Large intestine (tissue), 3 donors: Measurements from ENCODE around the gene ACSM3. TPM values are rescaled to one million over a fixed set of nuclear protein-coding genes. Genes with fewer than 3 reads are reported as not detected.

Source experiments
- DNase-seq, 2 donors: peaks; one replicate each; pipeline versions ENCODE4 v3.0.0 to v3.0.0-alpha.2; 2013
- H3K27ac ChIP-seq: one replicate; pipeline ENCODE4 v1.5.1; 2013; ENCODE audit warnings: low read length
- H3K27me3 ChIP-seq: 2 replicates; pipeline ENCODE4 v1.6.1; 2013; ENCODE audit warnings: low read length; ENCODE audit not compliant: control insufficient read depth, insufficient read depth
- H3K36me3 ChIP-seq: 2 replicates; pipeline ENCODE4 v1.6.1; 2013; ENCODE audit warnings: low read length; ENCODE audit not compliant: control insufficient read depth, insufficient read depth
- H3K4me1 ChIP-seq: one replicate; pipeline ENCODE4 v1.6.1; 2013; ENCODE audit warnings: low read length; ENCODE audit not compliant: control insufficient read depth, insufficient read depth
- H3K4me3 ChIP-seq: one replicate; pipeline ENCODE4 v1.5.1; 2013; ENCODE audit warnings: low read length
- H3K9me3 ChIP-seq: one replicate; pipeline ENCODE4 v1.6.1; 2013; ENCODE audit warnings: mild to moderate bottlenecking, low read depth, low read length, moderate library complexity; ENCODE audit not compliant: control insufficient read depth
- WGBS: methylation state at CpG from one replicate; pipeline ENCODE4 v1.1.5; 2013; ENCODE audit warnings: low lambda C conversion rate; ENCODE audit not compliant: insufficient coverage; 5-methylcytosine and 5-hydroxymethylcytosine counted together
- polyA plus RNA-seq: library from polyadenylated mRNA; unstranded; fragments of 120-200 nt; gene quantifications from one replicate; pipeline ENCODE4 v1.2.1, GENCODE V29; 2013

ACSM3 gene
- polyA plus RNA-seq, 1 donor = 14.6 TPM

DNA sequence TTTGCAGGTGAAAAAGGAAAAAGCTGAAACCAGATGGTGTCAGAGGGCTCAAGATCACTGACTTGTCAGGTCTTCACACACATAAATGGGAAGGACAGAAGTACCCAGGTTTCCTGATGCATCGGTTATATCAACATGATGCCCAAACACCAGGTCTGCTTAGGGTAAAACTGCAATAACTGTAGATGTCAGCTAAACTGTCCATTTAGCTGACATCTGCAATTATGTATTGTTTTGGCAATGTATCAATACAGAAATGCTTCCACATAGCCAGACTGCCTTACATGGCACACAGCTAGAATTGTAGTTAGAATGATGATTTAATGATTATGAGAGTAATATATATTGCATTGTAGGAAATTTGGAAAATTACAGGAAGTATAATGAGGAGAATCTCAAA, 5.0 kb downstream of the ACSM3 start:
- DNase-seq = no peak
- Histone ChIP-seq H3K4me3 (no peak overlapping the region), H3K27me3 (no peaks in the 10 kb centered on the region), H3K27ac (no peak overlapping the region), H3K36me3 (no peaks in the 10 kb centered on the region), H3K4me1 (peaks cover 10% of the 10 kb centered on the region), H3K9me3 (no peaks in the 10 kb centered on the region)
- WGBS = no CpG with 5 or more reads among the region's 1 CpG

GRCh38 chr16:20773679-20774078, 9.9 kb downstream of the ACSM3 start:
- Histone ChIP-seq H3K4me3 (no peak overlapping the region), H3K27me3 (no peaks in the 10 kb centered on the region), H3K27ac (no peak overlapping the region), H3K36me3 (peaks cover 2% of the 10 kb centered on the region), H3K9me3 (no peaks in the 10 kb centered on the region), H3K4me1 (no peaks in the 10 kb centered on the region)
- 80% methylated on average over 2 of the region's 3 CpGs for WGBS
- no peak for DNase-seq

GRCh38 chr16:20774703-20775362, 11.0 kb downstream of the ACSM3 start:
- no peaks in the 10 kb centered on the region for H3K9me3 ChIP-seq
- H3K36me3 ChIP-seq = peaks cover 2% of the 10 kb centered on the region
- no CpG with 5 or more reads among the region's 7 CpGs for WGBS
- no peak overlapping the region for H3K27ac ChIP-seq
- H3K27me3 ChIP-seq = no peaks in the 10 kb centered on the region
- no peak overlapping the region for H3K4me3 ChIP-seq
- H3K4me1 ChIP-seq = no peaks in the 10 kb centered on the region
- peak; percentile 42 to 45 for DNase-seq

GRCh38 chr16:20781697-20782096, 17.9 kb downstream of the ACSM3 start:
- H3K27me3 ChIP-seq = no peaks in the 10 kb centered on the region
- no peak for DNase-seq
- WGBS = 60% methylated on average over 1 of the region's 1 CpG
- H3K27ac ChIP-seq = no peak overlapping the region
- H3K4me1 ChIP-seq = no peaks in the 10 kb centered on the region
- H3K4me3 ChIP-seq = no peak overlapping the region
- no peaks in the 10 kb centered on the region for H3K9me3 ChIP-seq
- H3K36me3 ChIP-seq = peaks cover 5% of the 10 kb centered on the region

GRCh38 chr16:20782470-20782869, 18.7 kb downstream of the ACSM3 start:
- Histone ChIP-seq H3K27me3 (no peaks in the 10 kb centered on the region), H3K9me3 (no peaks in the 10 kb centered on the region), H3K4me3 (no peak overlapping the region), H3K36me3 (peaks cover 5% of the 10 kb centered on the region), H3K27ac (no peak overlapping the region), H3K4me1 (no peaks in the 10 kb centered on the region)
- no CpG with 5 or more reads among the region's 2 CpGs for WGBS
- no peak for DNase-seq

- DNase-seq = no peak
- Histone ChIP-seq H3K4me3 (no peak overlapping the region), H3K4me1 (no peaks in the 10 kb centered on the region), H3K27me3 (no peaks in the 10 kb centered on the region), H3K27ac (no peak overlapping the region), H3K36me3 (peaks cover 3% of the 10 kb centered on the region), H3K9me3 (no peaks in the 10 kb centered on the region)
Observed at GRCh38 chr16:20784204-20784603, 20.4 kb downstream of the ACSM3 start.

GRCh38 chr16:20789130-20789529, 25.3 kb downstream of the ACSM3 start:
- Histone ChIP-seq H3K27me3 (no peaks in the 10 kb centered on the region), H3K36me3 (no peaks in the 10 kb centered on the region), H3K4me1 (no peaks in the 10 kb centered on the region), H3K4me3 (no peak overlapping the region), H3K9me3 (no peaks in the 10 kb centered on the region), H3K27ac (no peak overlapping the region)
- no peak for DNase-seq

DNA sequence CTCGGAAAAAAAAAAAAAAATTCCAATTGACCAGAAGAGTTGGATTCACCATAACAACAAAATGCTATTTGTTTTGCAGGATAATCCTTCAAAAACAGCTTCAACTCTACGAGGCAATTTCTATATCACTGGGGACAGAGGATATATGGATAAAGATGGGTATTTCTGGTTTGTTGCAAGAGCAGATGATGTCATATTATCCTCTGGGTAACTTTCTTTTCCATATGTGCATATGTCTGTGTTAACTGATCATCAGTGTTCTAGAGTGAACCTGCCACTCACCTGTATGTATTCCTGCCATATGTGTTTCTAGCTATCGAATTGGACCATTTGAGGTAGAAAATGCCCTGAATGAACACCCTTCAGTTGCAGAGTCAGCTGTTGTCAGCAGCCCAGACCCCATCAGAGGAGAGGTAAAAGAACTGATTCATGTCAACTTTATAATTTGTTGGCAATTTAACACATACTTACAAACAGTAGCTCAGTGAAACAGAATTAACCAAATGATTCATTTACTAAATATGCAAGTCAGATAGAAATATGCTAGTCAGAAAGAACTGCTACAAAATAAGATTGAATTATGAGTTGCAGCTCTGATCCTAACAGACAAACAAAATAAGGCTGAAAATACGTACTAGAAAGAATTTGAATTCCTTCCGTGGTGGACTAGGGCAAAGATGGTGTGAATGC, 28.3 kb downstream of the ACSM3 start:
- no peaks in the 10 kb centered on the region for H3K27me3 ChIP-seq
- no peak for DNase-seq
- no peak overlapping the region for H3K4me3 ChIP-seq
- H3K9me3 ChIP-seq = no peaks in the 10 kb centered on the region
- H3K36me3 ChIP-seq = peaks cover 3% of the 10 kb centered on the region
- no peaks in the 10 kb centered on the region for H3K4me1 ChIP-seq
- H3K27ac ChIP-seq = no peak overlapping the region
- WGBS = no CpG with 5 or more reads among the region's 5 CpGs

DNA sequence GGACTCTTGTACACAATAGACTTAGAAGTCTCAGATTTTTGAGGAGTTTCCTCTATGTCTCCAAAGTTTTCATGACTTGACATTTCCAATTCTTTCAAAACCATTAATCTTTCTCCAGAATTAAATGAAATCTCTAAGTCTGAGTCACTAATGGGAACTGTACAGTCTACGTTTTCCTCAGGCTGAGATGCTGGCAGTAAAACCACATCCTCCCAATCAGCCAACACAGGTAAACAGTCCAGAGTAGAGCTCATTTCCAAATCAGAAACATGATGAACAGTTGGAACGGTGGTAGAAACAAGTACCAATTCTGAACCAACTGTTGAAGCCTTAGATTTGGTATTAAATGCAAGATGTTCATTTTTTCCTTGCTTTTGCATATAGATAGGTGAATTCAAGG, 34.5 kb downstream of the ACSM3 start:
- H3K36me3 ChIP-seq = peaks cover 21% of the 10 kb centered on the region
- WGBS = no CpG with 5 or more reads among the region's 2 CpGs
- no peaks in the 10 kb centered on the region for H3K4me1 ChIP-seq
- no peaks in the 10 kb centered on the region for H3K27me3 ChIP-seq
- no peak overlapping the region for H3K27ac ChIP-seq
- DNase-seq = no peak
- H3K9me3 ChIP-seq = no peaks in the 10 kb centered on the region
- no peak overlapping the region for H3K4me3 ChIP-seq

- no peak overlapping the region for H3K27ac ChIP-seq
- no peaks in the 10 kb centered on the region for H3K27me3 ChIP-seq
- H3K9me3 ChIP-seq = no peaks in the 10 kb centered on the region
- no peak for DNase-seq
- WGBS = 85% methylated on average over 2 of the region's 2 CpGs
- H3K4me3 ChIP-seq = no peak overlapping the region
- peaks cover 21% of the 10 kb centered on the region for H3K36me3 ChIP-seq
- H3K4me1 ChIP-seq = no peaks in the 10 kb centered on the region
Observed at GRCh38 chr16:20799599-20799998, 35.8 kb downstream of the ACSM3 start.

- H3K27me3 ChIP-seq = no peaks in the 10 kb centered on the region
- no peaks in the 10 kb centered on the region for H3K4me1 ChIP-seq
- H3K9me3 ChIP-seq = no peaks in the 10 kb centered on the region
- H3K36me3 ChIP-seq = peaks cover 18% of the 10 kb centered on the region
- WGBS = 100% methylated on average over 1 of the region's 1 CpG
- H3K27ac ChIP-seq = no peak overlapping the region
- no peak for DNase-seq
- H3K4me3 ChIP-seq = no peak overlapping the region
Observed at GRCh38 chr16:20801278-20801677, 37.5 kb downstream of the ACSM3 start.
